H1 (cell line): ENCODE measurements around the gene RBM47. TPM values are rescaled to one million over a fixed set of nuclear protein-coding genes. Genes with fewer than 3 reads are reported as not detected.

Experiments used
- CTCF ChIA-PET: fragments of 300-600 bp; sonication (Branson Sonifier 250); formaldehyde crosslinking; loops from one replicate; lab custom pipeline; 2021; ENCODE audit not compliant: partially characterized antibody; lab: Charles Lee
- POLR2A ChIA-PET: fragments of 300-600 bp; sonication (Branson Sonifier 250); formaldehyde crosslinking; loops from one replicate; lab custom pipeline; 2021; ENCODE audit warnings: inconsistent platforms; ENCODE audit not compliant: partially characterized antibody; lab: Charles Lee
- DNase-seq, 2 experiments: peaks; one replicate each; pipeline versions ENCODE4 v3.0.0 to v3.0.0-alpha.2; 2010 to 2022; ENCODE audit warnings: low spot score in 2 of 2, low read depth in 1 of 2, mixed read lengths in 1 of 2
- FAIRE-seq: peaks from 2 replicates; lab custom pipeline; 2011; peaks lifted over from hg19 to GRCh38; lab: Jason Lieb, UNC
- H2AFZ ChIP-seq: 2 replicates; pipeline ENCODE4 v1.8.1; 2012; ENCODE audit warnings: low read length, inconsistent platforms
- H2AK5ac ChIP-seq: 2 replicates; pipeline ENCODE4 v1.6.1; 2013; ENCODE audit warnings: low read depth, low read length
- H2BK120ac ChIP-seq: replicated peaks from 2 replicates; pipeline ENCODE3; 2013; ENCODE audit warnings: low read depth, low read length, inconsistent platforms
- H2BK12ac ChIP-seq: 2 replicates; pipeline ENCODE4 v1.6.1; 2013; ENCODE audit warnings: low read depth, low read length
- H2BK15ac ChIP-seq: 2 replicates; pipeline ENCODE4 v1.6.1; 2013; ENCODE audit warnings: low read length
- H2BK20ac ChIP-seq: 2 replicates; pipeline ENCODE4 v1.6.1; 2013; ENCODE audit warnings: low read length
- H2BK5ac ChIP-seq: 2 replicates; pipeline ENCODE4 v1.6.1; 2013; ENCODE audit warnings: low read depth, low read length
- H3K14ac ChIP-seq: 2 replicates; pipeline ENCODE4 v1.6.1; 2013; ENCODE audit warnings: inconsistent platforms; ENCODE audit not compliant: insufficient read length
- H3K18ac ChIP-seq: 2 replicates; pipeline ENCODE4 v1.6.1; 2013; ENCODE audit warnings: low read length; ENCODE audit errors: extremely low read depth
- H3K23ac ChIP-seq: 2 replicates; pipeline ENCODE4 v1.6.1; 2013; ENCODE audit warnings: inconsistent platforms; ENCODE audit not compliant: insufficient read length
- H3K23me2 ChIP-seq: 2 replicates; pipeline ENCODE4 v1.6.1; 2013; ENCODE audit warnings: low read depth, low read length
- H3K27ac ChIP-seq: 2 replicates; pipeline ENCODE4 v1.6.1; 2011; ENCODE audit warnings: low read depth, low read length, inconsistent platforms
- H3K27me3 ChIP-seq, 4 experiments: replicated peaks in 1 of 4; 1 replicate in 1 of 4; 2 replicates in 3 of 4; pipeline versions ENCODE4 v1.6.1 to v1.8.1; 2011 to 2013; ENCODE audit warnings: low read length in 3 of 4, mild to moderate bottlenecking in 3 of 4, inconsistent platforms in 2 of 4, mixed read lengths in 2 of 4, moderate library complexity in 1 of 4; ENCODE audit not compliant: control insufficient read depth in 3 of 4, insufficient read depth in 3 of 4; ENCODE audit errors: extremely low read depth in 1 of 4
- H3K36me3 ChIP-seq, 4 experiments: 2 replicates each; pipeline versions ENCODE4 v1.6.1 to v1.8.1; 2011 to 2013; ENCODE audit warnings: mild to moderate bottlenecking in 4 of 4, low read length in 3 of 4, moderate library complexity in 2 of 4, control low read depth in 1 of 4, inconsistent platforms in 1 of 4; ENCODE audit not compliant: insufficient read depth in 4 of 4, control insufficient read depth in 2 of 4
- H3K4ac ChIP-seq: replicated peaks from 2 replicates; pipeline ENCODE3; 2013; ENCODE audit warnings: low read length, low read depth, mixed read lengths, inconsistent platforms; ENCODE audit not compliant: insufficient read length
- H3K4me1 ChIP-seq, 4 experiments: replicated peaks in 1 of 4; 1 replicate in 1 of 4; 2 replicates in 3 of 4; pipeline versions ENCODE4 v1.6.1 to v1.8.1; 2011 to 2013; ENCODE audit warnings: low read length in 3 of 4, inconsistent platforms in 2 of 4, mixed read lengths in 1 of 4; ENCODE audit not compliant: insufficient read depth in 4 of 4, control insufficient read depth in 3 of 4
- H3K4me2 ChIP-seq, 2 experiments: 2 replicates each; pipeline versions ENCODE4 v1.6.1 to v1.8.1; 2011 to 2013; ENCODE audit warnings: low read depth in 2 of 2, low read length in 2 of 2, control low read depth in 1 of 2, inconsistent platforms in 1 of 2, mild to moderate bottlenecking in 1 of 2; ENCODE audit not compliant: insufficient read depth in 1 of 2
- H3K4me3 ChIP-seq, 4 experiments: fragments of 200-600, 300-600 bp in 1 of 4; sonication (generic), shearing (Covaris generic), sonication (Bioruptor Twin) in 1 of 4; 2 replicates each; pipeline versions ENCODE4 v1.5.1 to v1.8.1; 2011 to 2016; ENCODE audit warnings: low read length in 4 of 4, low read depth in 3 of 4, control low read depth in 2 of 4, inconsistent platforms in 2 of 4, mild to moderate bottlenecking in 2 of 4, mixed read lengths in 1 of 4, moderate library complexity in 1 of 4; ENCODE audit not compliant: insufficient read depth in 2 of 4; ENCODE audit errors: extremely low read depth in 1 of 4
- H3K56ac ChIP-seq: replicated peaks from 2 replicates; pipeline ENCODE3; 2013; ENCODE audit warnings: low read depth, mild to moderate bottlenecking, mixed read lengths, low read length, inconsistent platforms; ENCODE audit not compliant: insufficient read length
- H3K79me1 ChIP-seq: 2 replicates; pipeline ENCODE4 v1.6.1; 2013; ENCODE audit warnings: low read depth, low read length, control low read depth
- H3K79me2 ChIP-seq, 2 experiments: 2 replicates each; pipeline versions ENCODE4 v1.6.1 to v1.8.1; 2012 to 2013; ENCODE audit warnings: low read length in 2 of 2, mild to moderate bottlenecking in 2 of 2, inconsistent platforms in 1 of 2; ENCODE audit not compliant: insufficient read depth in 2 of 2, control insufficient read depth in 1 of 2
- H3K9ac ChIP-seq, 4 experiments: replicated peaks in 1 of 4; 1 replicate in 1 of 4; 2 replicates in 3 of 4; pipeline versions ENCODE4 v1.6.1 to v1.8.1; 2011 to 2013; ENCODE audit warnings: low read depth in 3 of 4, low read length in 3 of 4, control low read depth in 2 of 4, mild to moderate bottlenecking in 2 of 4, moderate library complexity in 2 of 4, inconsistent platforms in 1 of 4; ENCODE audit errors: extremely low read depth in 1 of 4
- H3K9me3 ChIP-seq, 2 experiments: 2 replicates each; pipeline versions ENCODE4 v1.6.1 to v1.8.1; 2012 to 2013; ENCODE audit warnings: mild to moderate bottlenecking in 2 of 2, moderate library complexity in 2 of 2, control low read depth in 1 of 2, inconsistent platforms in 1 of 2, low read depth in 1 of 2, low read length in 1 of 2, mixed read lengths in 1 of 2; ENCODE audit not compliant: insufficient read depth in 2 of 2
- H4K20me1 ChIP-seq, 2 experiments: replicated peaks in 1 of 2; 2 replicates each; pipeline versions ENCODE3 to v1.8.1; 2011 to 2013; ENCODE audit warnings: inconsistent platforms in 2 of 2, low read length in 2 of 2, mild to moderate bottlenecking in 1 of 2; ENCODE audit not compliant: insufficient read depth in 2 of 2, control insufficient read depth in 1 of 2
- H4K5ac ChIP-seq: 2 replicates; pipeline ENCODE4 v1.6.1; 2013; ENCODE audit warnings: low read length, low read depth, mixed read lengths, inconsistent platforms; ENCODE audit not compliant: insufficient read length
- H4K8ac ChIP-seq: 2 replicates; pipeline ENCODE4 v1.8.0; 2013; ENCODE audit warnings: mild to moderate bottlenecking, moderate library complexity, low read length, inconsistent platforms; ENCODE audit not compliant: insufficient read depth; ENCODE audit errors: extremely low read depth
- H4K91ac ChIP-seq: replicated peaks from 2 replicates; pipeline ENCODE3; 2013; ENCODE audit warnings: low read length, mixed read lengths, inconsistent platforms; ENCODE audit not compliant: insufficient read length
- BACH1 ChIP-seq: IDR thresholded peaks from 2 replicates; pipeline ENCODE4 v1.6.1; 2012; ENCODE audit warnings: low read length, improper control_type of control experiment
- CEBPB ChIP-seq: IDR thresholded peaks from 2 replicates; pipeline ENCODE4 v1.6.1; 2012; ENCODE audit warnings: low read depth, low read length
- HDAC6 ChIP-seq: IDR thresholded peaks from one replicate; pipeline ENCODE4 v1.7.1; 2012; ENCODE audit warnings: low read depth, mild to moderate bottlenecking, inconsistent platforms, low read length, moderate library complexity
- SIRT6 ChIP-seq: IDR thresholded peaks from one replicate; pipeline ENCODE4 v1.7.1; 2012; ENCODE audit warnings: low read length, inconsistent platforms
- WGBS, 2 experiments: shearing (Covaris generic) in 1 of 2; methylation state at CpG; one replicate each; pipeline versions ENCODE4 v1.1.6 to v1.1.7; 2013 to 2015; ENCODE audit warnings: low lambda C conversion rate in 2 of 2, mixed read lengths in 2 of 2, inconsistent platforms in 1 of 2, low coverage in 1 of 2, missing lambda C conversion rate in 1 of 2; ENCODE audit not compliant: insufficient replicate concordance in 2 of 2, insufficient coverage in 1 of 2, insufficient read length in 1 of 2; ENCODE audit errors: extremely low coverage in 1 of 2, missing lambda C conversion rate in 1 of 2; 5-methylcytosine and 5-hydroxymethylcytosine counted together
- polyA plus RNA-seq, 7 experiments: library from polyadenylated mRNA; depleted of rRNA in 3 of 7; stranded (reverse) in 5 of 7; unstranded in 2 of 7; fragments of >200 nt in 5 of 7; fragments of 200-250 nt in 2 of 7; gene quantifications; 1 replicate in 5 of 7; 2 replicates in 1 of 7; 4 replicates in 1 of 7; pipeline versions ENCODE4 v1.2.1 to v1.2.3, GENCODE V29; 2011 to 2013; ENCODE audit warnings: missing spikeins in 2 of 7, mixed read lengths in 2 of 7
- total RNA-seq: library from RNA; stranded (reverse); fragmentation: NEBNext Ultra II Directional; extraction: Animal tissue kit (Norgen Biotek cat#: 25700); gene quantifications from 2 replicates; pipeline ENCODE4 v1.2.1, GENCODE V29; 2021

RBM47 gene
- total and polyA plus RNA-seq, 2 of the 8 experiments (the other 6 are each of a cell fraction or from before 2014, with no cell fraction given) = 42.8 to 78.9 TPM

DNA sequence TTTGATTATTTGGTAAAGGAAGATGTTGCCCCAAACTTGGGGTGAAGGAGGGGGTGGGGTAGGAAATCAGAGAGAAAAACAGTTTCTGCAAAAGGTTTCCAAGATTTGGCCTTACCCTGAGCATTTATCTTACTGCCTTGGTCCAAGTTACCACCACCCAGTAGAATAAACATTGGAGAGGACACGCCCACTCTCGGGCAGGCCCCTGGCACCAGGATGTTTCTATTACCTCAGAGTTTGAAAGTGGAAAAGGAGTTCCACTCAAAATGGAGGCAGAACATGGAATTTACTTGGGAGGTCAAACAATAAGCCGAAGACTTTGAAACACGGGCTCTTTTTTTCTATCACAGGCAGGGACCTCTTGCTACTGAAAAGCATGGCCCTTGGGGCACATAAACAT lies 180.8 kb downstream of the RBM47 start:
- Histone ChIP-seq H3K9me3 (no peaks in the 10 kb centered on the region), H3K4me1 (peaks cover 0 to 3% (median 2%) of the 10 kb centered on the region in 4 experiments; a peak in 2 of 7 replicates), H2AFZ (no peak overlapping the region), H4K91ac (no peak overlapping the region), H3K4me2 (no peak overlapping the region), H3K9ac (no peak overlapping the region), H3K23me2 (no peaks in the 10 kb centered on the region; the same call in 1 of the 2 replicates), H3K27ac (no peak overlapping the region), H3K23ac (no peak overlapping the region), H3K79me2 (0 out of 4 replicates have a peak, but pooled peaks cover 0 to 11% of the 10 kb centered on the region in 2 experiments), H3K4ac (no peak overlapping the region), H4K8ac (no peak overlapping the region), H2BK15ac (no peak overlapping the region), H3K14ac (no peak overlapping the region), H3K27me3 (no peaks in the 10 kb centered on the region), H2BK12ac (no peak overlapping the region), H4K5ac (no peak overlapping the region), H3K56ac (no peak overlapping the region), H4K20me1 (peaks cover 0 to 3% of the 10 kb centered on the region in 2 experiments), H2AK5ac (no peak overlapping the region), H2BK120ac (no peak overlapping the region), H3K79me1 (no peaks in the 10 kb centered on the region), H2BK5ac (no peak overlapping the region), H2BK20ac (no peak overlapping the region), H3K36me3 (0 out of 8 replicates have a peak, but pooled peaks cover 0 to 4% (median 0%) of the 10 kb centered on the region in 4 experiments), H3K4me3 (no peak overlapping the region), H3K18ac (no peak overlapping the region)
- ChIA-PET CTCF (no interaction called here), POLR2A (no interaction called here)
- FAIRE-seq = no peak
- no peak for DNase-seq
- no peak for TF ChIP-seq BACH1
- no peak for TF ChIP-seq HDAC6
- no peak for TF ChIP-seq SIRT6
- TF ChIP-seq CEBPB = no peak
- 92% methylated on average over 4 of the region's 4 CpGs; no CpG with 5 or more reads in 1 of the 2 experiments for whole genome bisulfite sequencing, 2 experiments
